Activated CD8-positive, alpha-beta memory T cell treated with anti-CD3 and anti-CD28 coated beads, Interleukin-2, amount 50 U/mL, for 24 hours (primary cell): Measurements from ENCODE around the gene NRN1.
"Not testable (repeated sequence)": the region's sequence is repeated elsewhere in the genome, so short reads cannot be mapped to it uniquely, and the experiment has no call there.

ENCODE experiments used
- DNase-seq: peaks from one replicate; pipeline ENCODE4 v3.0.0-alpha.2; 2020; ENCODE audit errors: extremely low read depth

NRN1 gene

GRCh38 chr6:6006428-6007365 lies at the start of gene NRN1:
NRN1 (minus strand) TSS chr6:6006925; CDS start chr6:6006749, 176 bp downstream.
- no peak for DNase-seq

- no peak for DNase-seq
Observed at GRCh38 chr6:6052216-6052615, 45.5 kb upstream of the NRN1 start.

- DNase-seq: no peak
Observed at GRCh38 chr6:6046716-6047115, 40.0 kb upstream of the NRN1 start.

GRCh38 chr6:6039946-6040509 lies 33.3 kb upstream of the NRN1 start:
- DNase-seq: no peak

GRCh38 chr6:6037179-6037578 lies 30.5 kb upstream of the NRN1 start:
- no peak for DNase-seq

GRCh38 chr6:6033858-6034257 lies 27.1 kb upstream of the NRN1 start:
- DNase-seq: no peak

GRCh38 chr6:6026513-6027205 lies 19.9 kb upstream of the NRN1 start:
- DNase-seq: no peak

- no peak for DNase-seq
Observed at GRCh38 chr6:6025736-6026135, 19.0 kb upstream of the NRN1 start.

GRCh38 chr6:6024220-6024619 lies 17.5 kb upstream of the NRN1 start:
- no peak for DNase-seq

- not testable (repeated sequence) for DNase-seq
Observed at GRCh38 chr6:6022841-6023240, 16.1 kb upstream of the NRN1 start.

GRCh38 chr6:6008648-6009421 lies 2.1 kb upstream of the NRN1 start:
- peak; percentile 15 for DNase-seq

- no peak for DNase-seq
Observed at GRCh38 chr6:6008089-6008647, 1.4 kb upstream of the NRN1 start.

- DNase-seq: no peak
Observed at GRCh38 chr6:6007366-6008088, 802 bp upstream of the NRN1 start.

GRCh38 chr6:6006006-6006427 lies 708 bp downstream of the NRN1 start:
- no peak for DNase-seq

GRCh38 chr6:6005051-6006005 lies 1.4 kb downstream of the NRN1 start:
- no peak for DNase-seq

- DNase-seq: no peak
Observed at GRCh38 chr6:6004390-6004995, 2.2 kb downstream of the NRN1 start.

GRCh38 chr6:6003621-6004366 lies 2.9 kb downstream of the NRN1 start:
- no peak for DNase-seq

GRCh38 chr6:6002848-6003620 lies 3.7 kb downstream of the NRN1 start:
- no peak for DNase-seq
